Gastroesophageal sphincter (tissue), 4 donors: ENCODE measurements around the gene REEP6. TPM values are rescaled to one million over a fixed set of nuclear protein-coding genes. Genes with fewer than 3 reads are reported as not detected.

Experiments used
- ATAC-seq: fragments of 150-250 bp; one replicate; pipeline ENCODE4 v1.9.1; 2016; ENCODE audit warnings: mild to moderate bottlenecking, moderate library complexity
- H3K27ac ChIP-seq, 4 donors: fragments of 200-600 bp; sonication (generic) in 3 of 4; 1 replicate in 3 of 4; 2 replicates in 1 of 4; pipeline ENCODE4 v1.5.1; 2016 to 2019
- H3K27me3 ChIP-seq: fragments of 200-600 bp; sonication (generic); one replicate; pipeline ENCODE4 v1.5.1; 2019
- H3K36me3 ChIP-seq, 2 donors: fragments of 200-600 bp; sonication (generic); one replicate each; pipeline ENCODE4 v1.5.1; 2019; ENCODE audit warnings: control low read depth in 1 of 2
- H3K4me1 ChIP-seq, 3 donors: fragments of 200-600 bp; sonication (generic); 1 replicate in 2 of 3; 2 replicates in 1 of 3; pipeline ENCODE4 v1.5.1; 2016 to 2019; ENCODE audit warnings: control low read depth in 2 of 3
- H3K4me3 ChIP-seq, 2 donors: fragments of 200-600 bp; sonication (generic); one replicate each; pipeline ENCODE4 v1.5.1; 2019; ENCODE audit warnings: mild to moderate bottlenecking in 1 of 2, moderate library complexity in 1 of 2
- H3K9me3 ChIP-seq, 3 donors: fragments of 200-600 bp; sonication (generic); one replicate each; pipeline ENCODE4 v1.5.1; 2017 to 2019; ENCODE audit warnings: control low read depth in 2 of 3
- EP300 ChIP-seq: sonication (generic); formaldehyde crosslinking; IDR thresholded peaks from one replicate; pipeline ENCODE4 v1.6.1; 2017; ENCODE audit warnings: antibody characterized with exemption, mild to moderate bottlenecking
- POLR2A ChIP-seq, 2 donors: fragments of 450-650 bp; IDR thresholded peaks; one replicate each; pipeline ENCODE4 v1.6.1; 2017; ENCODE audit warnings: antibody characterized with exemption in 2 of 2, mild to moderate bottlenecking in 2 of 2, moderate library complexity in 1 of 2
- POLR2AphosphoS5 ChIP-seq: sonication (generic); formaldehyde crosslinking; IDR thresholded peaks from one replicate; pipeline ENCODE4 v1.6.1; 2017; ENCODE audit warnings: antibody characterized with exemption
- WGBS, 2 donors: methylation state at CpG; one replicate each; pipeline ENCODE4 v1.1.5; 2018; ENCODE audit warnings: low coverage in 1 of 2; 5-methylcytosine and 5-hydroxymethylcytosine counted together
- total RNA-seq, 4 donors: library from RNA; depleted of rRNA; stranded (reverse); fragments of >200 nt; gene quantifications; one replicate each; pipeline ENCODE4 v1.1.0, GENCODE V29; 2016
- TF ChIP-seq, protein P1 (sequence below), 4 experiments: fragments of 200-600 bp in 2 of 4; fragments of 450-650 bp in 2 of 4; sonication (generic) in 1 of 4; IDR thresholded peaks; one replicate each; pipeline ENCODE4 v1.5.1; 2017 to 2019; ENCODE audit warnings: antibody characterized with exemption in 4 of 4, mild to moderate bottlenecking in 2 of 4, moderate library complexity in 2 of 4

Gene REEP6
- total RNA-seq, result under 1 TPM in 3 of 4 donors, not detected in 1; 0.32 to 0.96 (median 0.40) TPM

DNA sequence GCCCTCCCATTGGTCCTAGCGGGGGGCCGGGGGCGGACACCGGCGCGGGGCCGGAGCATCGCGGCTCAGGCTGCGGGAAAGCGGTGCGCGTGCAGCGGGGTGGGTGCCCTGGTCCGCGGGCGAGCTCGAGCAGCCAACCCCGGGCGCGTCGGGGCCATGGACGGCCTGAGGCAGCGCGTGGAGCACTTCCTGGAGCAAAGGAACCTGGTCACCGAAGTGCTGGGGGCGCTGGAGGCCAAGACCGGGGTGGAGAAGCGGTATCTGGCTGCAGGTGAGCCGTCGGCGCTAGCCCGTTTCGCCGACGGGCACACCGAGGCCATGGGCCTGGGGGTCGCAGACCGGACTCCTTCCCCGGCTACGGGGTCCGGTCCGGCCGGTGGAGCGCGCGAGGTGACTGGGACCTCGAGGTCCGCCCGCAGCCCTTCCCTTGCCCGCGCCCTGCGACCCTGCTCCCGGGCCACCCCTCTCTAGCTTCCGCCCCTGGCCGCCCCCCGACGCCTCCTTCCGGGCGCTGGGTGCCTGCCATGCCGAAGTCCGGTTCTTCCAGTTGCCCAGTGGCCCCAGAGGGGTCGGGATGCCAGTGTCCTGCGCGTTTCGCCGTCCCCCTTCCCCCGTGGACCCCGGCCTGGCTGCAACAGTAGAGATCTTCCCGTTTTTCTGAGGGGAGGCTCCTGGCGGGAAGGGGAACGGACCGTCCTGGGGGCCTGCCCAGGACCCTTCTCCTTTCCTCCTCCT is at the start of gene REEP6:
TSS of gene REEP6 (plus strand) at position 68 of the 735 bp plus-strand sequence. CDS start at position 157, 89 bp downstream.
- Histone ChIP-seq H3K4me1 (peaks cover 0 to 23% (median 12%) of the 10 kb centered on the region in 3 donors), H3K27ac (peak within 1 kb of the TSS; percentile 2 to 90 (median 78)), H3K9me3 (no peaks in the 10 kb centered on the region), H3K36me3 (no peaks in the 10 kb centered on the region), H3K4me3 (peak within 1 kb of the TSS; percentile 43 to 62), H3K27me3 (peaks cover 29% of the 10 kb centered on the region)
- no peak for TF ChIP-seq POLR2A (IDR thresholded peaks at IDR 0.05)
- TF ChIP-seq, protein P1, sequence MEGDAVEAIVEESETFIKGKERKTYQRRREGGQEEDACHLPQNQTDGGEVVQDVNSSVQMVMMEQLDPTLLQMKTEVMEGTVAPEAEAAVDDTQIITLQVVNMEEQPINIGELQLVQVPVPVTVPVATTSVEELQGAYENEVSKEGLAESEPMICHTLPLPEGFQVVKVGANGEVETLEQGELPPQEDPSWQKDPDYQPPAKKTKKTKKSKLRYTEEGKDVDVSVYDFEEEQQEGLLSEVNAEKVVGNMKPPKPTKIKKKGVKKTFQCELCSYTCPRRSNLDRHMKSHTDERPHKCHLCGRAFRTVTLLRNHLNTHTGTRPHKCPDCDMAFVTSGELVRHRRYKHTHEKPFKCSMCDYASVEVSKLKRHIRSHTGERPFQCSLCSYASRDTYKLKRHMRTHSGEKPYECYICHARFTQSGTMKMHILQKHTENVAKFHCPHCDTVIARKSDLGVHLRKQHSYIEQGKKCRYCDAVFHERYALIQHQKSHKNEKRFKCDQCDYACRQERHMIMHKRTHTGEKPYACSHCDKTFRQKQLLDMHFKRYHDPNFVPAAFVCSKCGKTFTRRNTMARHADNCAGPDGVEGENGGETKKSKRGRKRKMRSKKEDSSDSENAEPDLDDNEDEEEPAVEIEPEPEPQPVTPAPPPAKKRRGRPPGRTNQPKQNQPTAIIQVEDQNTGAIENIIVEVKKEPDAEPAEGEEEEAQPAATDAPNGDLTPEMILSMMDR (IDR thresholded peaks at IDR 0.05), result peak in 2 of 4 experiments; percentile 1 to 10
- TF ChIP-seq POLR2AphosphoS5, result no peak
- no peak for TF ChIP-seq EP300
- ATAC-seq, result no peak
- no CpG with 5 or more reads among the region's 73 CpGs for WGBS, 2 donors

DNA sequence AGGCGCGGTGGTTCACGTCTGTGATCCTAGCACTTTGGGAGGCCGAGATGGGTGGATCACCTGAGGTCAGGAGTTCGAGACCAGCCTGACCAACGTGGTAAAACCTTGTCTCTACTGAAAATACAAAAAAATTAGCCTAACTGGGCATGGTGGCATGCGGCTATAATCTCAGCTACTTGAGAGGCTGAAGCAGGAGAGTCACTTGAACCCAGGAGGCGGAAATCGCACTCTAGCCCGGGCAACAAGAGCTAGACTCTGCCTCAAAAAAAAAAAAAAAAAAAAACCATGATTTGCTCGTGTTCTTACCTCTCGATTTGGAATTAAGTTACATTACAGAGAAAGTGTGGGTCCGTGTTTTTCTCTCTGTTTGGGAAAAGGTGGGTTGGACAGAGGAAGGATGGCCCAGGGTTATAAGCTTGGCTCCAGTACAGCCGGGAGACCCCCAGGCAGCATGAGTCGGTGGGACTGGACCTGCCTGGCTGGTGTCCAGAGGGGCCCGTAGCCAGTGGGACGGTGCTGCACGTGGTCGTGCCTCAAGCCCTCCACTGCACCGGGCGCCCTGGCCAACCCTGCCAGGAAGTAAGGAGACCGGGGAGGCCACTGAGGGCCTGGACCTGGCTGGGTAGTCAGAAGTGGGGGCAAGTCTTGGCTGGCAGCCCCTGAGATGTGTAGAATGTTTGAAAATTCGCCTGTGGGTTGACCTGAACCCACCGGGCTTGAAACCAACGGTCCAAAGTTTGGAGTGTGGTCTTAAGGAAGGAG is 49.1 kb upstream of the REEP6 start:
- Histone ChIP-seq H3K36me3 (peaks cover 0 to 40% of the 10 kb centered on the region in 2 donors), H3K4me1 (peaks cover 0 to 55% (median 31%) of the 10 kb centered on the region in 3 donors), H3K9me3 (no peaks in the 10 kb centered on the region), H3K27me3 (peaks cover 21% of the 10 kb centered on the region), H3K4me3 (no peak overlapping the region), H3K27ac (no peak overlapping the region)
- TF ChIP-seq, protein P1 (IDR thresholded peaks at IDR 0.05), result no peak
- TF ChIP-seq POLR2AphosphoS5 (no peak), EP300 (no peak), POLR2A (IDR thresholded peaks at IDR 0.05) (no peak)
- no peak for ATAC-seq
- 61 to 75% methylated on average over 7 to 8 of the region's 25 CpGs for WGBS, 2 donors

DNA sequence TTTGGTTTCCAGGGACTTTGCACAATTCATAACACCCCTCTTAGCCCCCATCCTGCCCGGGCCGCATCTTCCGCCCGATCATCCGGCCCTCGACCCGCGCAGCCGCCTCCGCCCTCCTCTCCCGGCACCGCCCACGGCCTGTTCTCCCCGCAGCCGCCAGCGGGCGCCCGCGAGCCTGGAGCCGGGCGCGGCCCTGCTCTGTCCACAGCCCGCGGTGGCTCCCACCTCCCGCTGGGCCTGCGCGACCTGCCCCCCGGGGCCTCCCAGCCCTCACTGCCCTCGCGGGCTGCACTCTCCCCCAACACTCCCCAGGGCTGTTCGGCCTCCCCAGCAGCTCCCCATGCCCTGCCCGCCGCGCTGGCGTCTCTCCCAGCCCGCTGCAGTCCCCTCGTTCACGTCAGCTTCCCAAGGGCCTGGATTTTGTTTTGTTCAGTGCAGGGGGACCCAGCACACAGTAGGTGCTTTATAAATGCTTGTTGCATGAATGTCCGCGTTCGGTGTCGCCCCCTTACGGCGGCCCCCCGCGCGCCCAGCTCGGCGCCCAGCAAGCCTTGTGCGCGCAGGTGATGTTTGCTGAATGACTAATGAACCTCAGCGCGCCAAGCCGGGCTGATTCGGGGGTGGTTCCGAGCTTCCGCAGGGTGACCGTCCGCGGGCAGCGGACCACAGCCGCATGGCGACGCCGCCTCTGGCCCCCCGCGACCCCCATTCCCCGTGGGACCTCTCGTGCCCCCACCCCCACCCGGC is 45.6 kb upstream of the REEP6 start:
- Histone ChIP-seq H3K27ac (peak overlapping the region in 2 of 4 donors; percentile 14 to 63), H3K27me3 (peaks cover 56% of the 10 kb centered on the region), H3K9me3 (no peaks in the 10 kb centered on the region), H3K4me1 (peaks cover 0 to 44% (median 23%) of the 10 kb centered on the region in 3 donors), H3K4me3 (peak overlapping the region in 1 of 2 donors; percentile 46), H3K36me3 (peaks cover 0 to 30% of the 10 kb centered on the region in 2 donors)
- ATAC-seq, result peak; percentile 91
- 20% methylated on average over 2 of the region's 70 CpGs; no CpG with 5 or more reads in 1 of the 2 donors for WGBS, 2 donors
- no peak for TF ChIP-seq POLR2AphosphoS5
- TF ChIP-seq, protein P1 (IDR thresholded peaks at IDR 0.05), result peak in 3 of 4 experiments; percentile 84 to 95 (median 91)
- TF ChIP-seq POLR2A (IDR thresholded peaks at IDR 0.05), result no peak
- no peak for TF ChIP-seq EP300

DNA sequence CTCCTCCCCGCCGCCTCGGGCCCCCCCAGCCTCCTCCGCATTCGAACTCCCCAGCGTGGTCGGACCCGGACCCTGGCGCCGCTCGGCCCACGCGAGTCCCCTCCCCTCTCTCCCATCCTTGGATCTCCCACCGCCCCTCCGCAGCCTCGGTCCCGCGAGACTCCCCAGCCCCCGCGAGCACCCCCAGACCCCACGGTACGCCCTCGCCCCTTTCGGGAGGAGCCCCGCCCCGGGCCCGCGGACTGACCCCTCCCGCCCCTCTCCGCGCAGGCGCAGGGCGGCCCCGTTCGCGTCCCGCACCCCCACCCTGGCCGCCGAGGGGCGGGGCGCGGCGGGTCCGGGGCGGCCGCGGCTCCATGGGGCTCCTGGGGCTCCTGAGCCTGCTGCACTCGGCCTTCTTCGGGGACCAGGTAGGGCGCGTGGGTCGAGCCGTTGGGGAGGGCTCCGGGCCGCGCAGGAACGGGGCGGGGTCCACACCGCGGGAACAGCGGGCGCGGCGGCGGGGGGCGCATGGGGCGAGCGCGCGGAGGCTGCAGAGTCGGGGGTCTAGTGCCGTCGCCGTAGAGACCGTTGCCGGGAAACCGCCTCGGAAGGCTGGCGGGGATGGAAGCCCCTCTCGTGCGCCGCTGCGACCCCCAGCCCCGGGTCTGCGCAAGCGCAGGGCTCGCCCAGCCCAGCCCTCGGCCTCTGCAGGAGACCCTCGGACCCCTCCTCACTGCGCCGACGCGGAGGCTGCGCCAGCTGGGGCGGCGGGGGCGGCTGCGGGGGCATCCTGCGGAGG is 44.9 kb upstream of the REEP6 start:
- peaks cover 0 to 23% of the 10 kb centered on the region in 2 donors for H3K36me3 ChIP-seq
- no peak for ATAC-seq
- peaks cover 64% of the 10 kb centered on the region for H3K27me3 ChIP-seq
- no peaks in the 10 kb centered on the region for H3K9me3 ChIP-seq
- no peak overlapping the region for H3K27ac ChIP-seq
- peak overlapping the region in 1 of 2 donors; percentile 46 for H3K4me3 ChIP-seq
- WGBS, 2 donors, result no CpG with 5 or more reads among the region's 99 CpGs
- peaks cover 0 to 36% (median 23%) of the 10 kb centered on the region in 3 donors for H3K4me1 ChIP-seq
- TF ChIP-seq POLR2AphosphoS5, result no peak
- TF ChIP-seq, protein P1 (IDR thresholded peaks at IDR 0.05), result no peak
- no peak for TF ChIP-seq EP300
- TF ChIP-seq POLR2A (IDR thresholded peaks at IDR 0.05), result no peak
